ENCODE results near the gene AGAP2.

AGAP2 gene

GRCh38 chr12:57751788-57752667 lies 13.5 kb upstream of the AGAP2 start, which contains the start of gene CDK4:
Gene CDK4 (minus strand): TSS chr12:57752310. CDS start chr12:57751717, 593 bp downstream.
- TF ChIP-seq CTCF (conservative IDR thresholded peaks at IDR 0.05; ENCODE audit: low read depth, low read length), result no peak
- peak within 1 kb of the TSS; percentile 90 for H3K4me3 ChIP-seq (ENCODE audit: low read length)
- DNase-seq (ENCODE audit: low read depth), result peak; percentile 98

GRCh38 chr12:57751432-57751787 lies 12.9 kb upstream of the AGAP2 start:
- peak overlapping the region; percentile 90 for H3K4me3 ChIP-seq (ENCODE audit: low read length)
- no peak for DNase-seq (ENCODE audit: low read depth)
- TF ChIP-seq CTCF (conservative IDR thresholded peaks at IDR 0.05; ENCODE audit: low read depth, low read length), result no peak

GRCh38 chr12:57750561-57751431 lies 12.3 kb upstream of the AGAP2 start:
- no peak for DNase-seq (ENCODE audit: low read depth)
- H3K4me3 ChIP-seq (ENCODE audit: low read length), result peak overlapping the region; percentile 90
- no peak for TF ChIP-seq CTCF (conservative IDR thresholded peaks at IDR 0.05; ENCODE audit: low read depth, low read length)

- DNase-seq (ENCODE audit: low read depth), result no peak
- H3K4me3 ChIP-seq (ENCODE audit: low read length), result no peak overlapping the region
Observed at GRCh38 chr12:57749061-57749460, 10.5 kb upstream of the AGAP2 start.

GRCh38 chr12:57746025-57746424 lies 7.5 kb upstream of the AGAP2 start:
- DNase-seq (ENCODE audit: low read depth), result no peak
- H3K4me3 ChIP-seq (ENCODE audit: low read length), result peak overlapping the region; percentile 91
- TF ChIP-seq CTCF (conservative IDR thresholded peaks at IDR 0.05; ENCODE audit: low read depth, low read length), result no peak

More at GRCh38 chr12:57749061-57749460, 10.5 kb upstream of the AGAP2 start:
- TF ChIP-seq CTCF (conservative IDR thresholded peaks at IDR 0.05; ENCODE audit: low read depth, low read length), result no peak

GRCh38 chr12:57745485-57745881 lies 6.9 kb upstream of the AGAP2 start:
- TF ChIP-seq CTCF (conservative IDR thresholded peaks at IDR 0.05; ENCODE audit: low read depth, low read length), result no peak
- H3K4me3 ChIP-seq (ENCODE audit: low read length), result peak overlapping the region; percentile 91
- no peak for DNase-seq (ENCODE audit: low read depth)
